ENCODE measurements around the gene PDIA6. TPM values are rescaled to one million over a fixed set of nuclear protein-coding genes. Genes with fewer than 3 reads are reported as not detected.

PDIA6 gene
- total and polyA plus RNA-seq, 2 experiments from 2014 or later = 214 to 548 TPM

GRCh38 chr2:10802657-10803056, 9.9 kb downstream of the PDIA6 start:
- TF ChIP-seq CTCF (IDR thresholded peaks at IDR 0.05; ENCODE audit: low read depth, low read length) = no peak
- H3K27ac ChIP-seq = no peak overlapping the region
- no peak overlapping the region for H3K4me3 ChIP-seq
- DNase-seq (ENCODE audit: low read depth in 1 of 2, low spot score in 1 of 2) = no peak
- H3K9me3 ChIP-seq (ENCODE audit: low read depth) = no peaks in the 10 kb centered on the region
- H3K4me1 ChIP-seq (ENCODE audit: low read depth) = no peaks in the 10 kb centered on the region
- H3K36me3 ChIP-seq = peaks cover 23% of the 10 kb centered on the region
- no peaks in the 10 kb centered on the region for H3K27me3 ChIP-seq

- Histone ChIP-seq H3K9me3 (ENCODE audit: low read depth) (no peaks in the 10 kb centered on the region), H3K4me1 (ENCODE audit: low read depth) (peaks cover 1% of the 10 kb centered on the region), H3K36me3 (peaks cover 34% of the 10 kb centered on the region), H3K27me3 (no peaks in the 10 kb centered on the region), H3K4me3 (no peak overlapping the region), H3K27ac (no peak overlapping the region)
- TF ChIP-seq CTCF (IDR thresholded peaks at IDR 0.05; ENCODE audit: low read depth, low read length) = no peak
- DNase-seq (ENCODE audit: low read depth in 1 of 2, low spot score in 1 of 2) = no peak
These were observed 12.4 kb downstream of the PDIA6 start for GRCh38 chr2:10800163-10800562.

- TF ChIP-seq CTCF (IDR thresholded peaks at IDR 0.05; ENCODE audit: low read depth, low read length) = no peak
- Histone ChIP-seq H3K4me3 (no peak overlapping the region), H3K4me1 (ENCODE audit: low read depth) (peaks cover 5% of the 10 kb centered on the region), H3K27ac (peak overlapping the region; percentile 6), H3K27me3 (no peaks in the 10 kb centered on the region), H3K9me3 (ENCODE audit: low read depth) (no peaks in the 10 kb centered on the region), H3K36me3 (peaks cover 34% of the 10 kb centered on the region)
- no peak for DNase-seq (ENCODE audit: low read depth in 1 of 2, low spot score in 1 of 2)
These were observed 13.8 kb downstream of the PDIA6 start for GRCh38 chr2:10798783-10799182.

DNA sequence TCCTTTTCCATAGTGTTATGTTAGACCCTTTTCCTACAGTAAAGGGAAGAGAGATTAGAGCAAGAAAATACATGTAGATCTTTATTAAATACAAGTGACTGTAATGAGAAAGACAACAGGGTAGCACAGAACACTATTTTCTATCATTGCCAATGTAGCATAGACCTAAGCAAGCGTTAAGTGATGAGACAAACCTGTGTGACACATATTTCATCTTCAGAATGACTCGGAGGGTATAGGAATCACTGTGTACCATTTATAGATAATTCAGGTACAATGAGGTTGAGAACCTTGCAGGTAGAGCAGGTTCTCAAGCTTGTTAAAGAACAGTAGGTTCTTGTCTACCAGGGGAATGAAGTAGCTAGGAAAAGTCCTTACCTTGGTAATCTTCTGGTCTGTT, 15.9 kb downstream of the PDIA6 start:
- H3K36me3 ChIP-seq = peaks cover 38% of the 10 kb centered on the region
- peaks cover 14% of the 10 kb centered on the region for H3K4me1 ChIP-seq (ENCODE audit: low read depth)
- no peak for TF ChIP-seq CTCF (IDR thresholded peaks at IDR 0.05; ENCODE audit: low read depth, low read length)
- H3K27me3 ChIP-seq = no peaks in the 10 kb centered on the region
- H3K4me3 ChIP-seq = no peak overlapping the region
- no peak overlapping the region for H3K27ac ChIP-seq
- no peaks in the 10 kb centered on the region for H3K9me3 ChIP-seq (ENCODE audit: low read depth)
- DNase-seq (ENCODE audit: low read depth in 1 of 2, low spot score in 1 of 2) = no peak

GRCh38 chr2:10795508-10796046, 17.0 kb downstream of the PDIA6 start:
- H3K9me3 ChIP-seq (ENCODE audit: low read depth) = no peaks in the 10 kb centered on the region
- peaks cover 15% of the 10 kb centered on the region for H3K4me1 ChIP-seq (ENCODE audit: low read depth)
- H3K27ac ChIP-seq = no peak overlapping the region
- H3K27me3 ChIP-seq = no peaks in the 10 kb centered on the region
- no peak for TF ChIP-seq CTCF (IDR thresholded peaks at IDR 0.05; ENCODE audit: low read depth, low read length)
- no peak overlapping the region for H3K4me3 ChIP-seq
- H3K36me3 ChIP-seq = peaks cover 34% of the 10 kb centered on the region
- DNase-seq (ENCODE audit: low read depth in 1 of 2, low spot score in 1 of 2) = no peak
